Dorsolateral prefrontal cortex (tissue), 118 donors: ENCODE results near the gene PCDH12. TPM values are rescaled to one million over a fixed set of nuclear protein-coding genes. Genes with fewer than 3 reads are reported as not detected.

Source experiments
- total RNA-seq, 120 experiments: library from RNA; stranded (reverse); gene quantifications; one replicate each; pipeline versions ENCODE4 v1.2.3 to v1.2.4, GENCODE V29; 2022

PCDH12 gene
- total RNA-seq, 120 experiments from 2014 or later, result 0.25 to 6.7 (median 1.1) TPM

Other genes with a start within 250 kb of the PCDH12 start
- 100 to 1,000 TPM in 12 of 120 experiments, 10 to 100 TPM in 108; 37.8 to 132 (median 87.1) TPM for gene PCDH1, start 79.8 kb downstream of the PCDH12 start, total RNA-seq
- 100 to 1,000 TPM in 11 of 120 experiments, 10 to 100 TPM in 109; 54.4 to 110 (median 82.7) TPM for gene DELE1, start 34.3 kb downstream of the PCDH12 start, total RNA-seq
- gene RNF14, start 10.9 kb upstream of the PCDH12 start, total RNA-seq, result 100 to 1,000 TPM in 6 of 120 experiments, 10 to 100 TPM in 114; 48.7 to 113 (median 81.7) TPM
- 10 to 100 TPM; 20.5 to 56.1 (median 37.9) TPM for gene GNPDA1, start 54.8 kb upstream of the PCDH12 start, total RNA-seq
- gene NDFIP1, start 150.6 kb upstream of the PCDH12 start, total RNA-seq, result 100 to 1,000 TPM in 118 of 120 experiments, 10 to 100 TPM in 2; 89.7 to 309 (median 217) TPM